KOPT-K1 (cell line): ENCODE measurements around the gene SLC25A1.
"Not testable (repeated sequence)": the region's sequence is repeated elsewhere in the genome, so short reads cannot be mapped to it uniquely, and the experiment has no call there.

ENCODE experiments used
- H3K27ac ChIP-seq: fragments of 200-600 bp; sonication (generic); 2 replicates; pipeline ENCODE4 v1.5.1; 2016; ENCODE audit warnings: antibody characterized with exemption, mild to moderate bottlenecking, low read depth, low read length; ENCODE audit not compliant: poor library complexity, severe bottlenecking
- H3K36me3 ChIP-seq: fragments of 200-600 bp; sonication (generic); 2 replicates; pipeline ENCODE4 v1.5.1; 2017; ENCODE audit warnings: antibody characterized with exemption, mild to moderate bottlenecking, low read length, moderate library complexity; ENCODE audit not compliant: insufficient read depth
- H3K9me3 ChIP-seq: fragments of 200-600 bp; sonication (generic); 2 replicates; pipeline ENCODE4 v1.5.1; 2017; ENCODE audit warnings: antibody characterized with exemption, low read length, mild to moderate bottlenecking; ENCODE audit not compliant: insufficient read depth, poor library complexity, severe bottlenecking

The SLC25A1 gene

DNA sequence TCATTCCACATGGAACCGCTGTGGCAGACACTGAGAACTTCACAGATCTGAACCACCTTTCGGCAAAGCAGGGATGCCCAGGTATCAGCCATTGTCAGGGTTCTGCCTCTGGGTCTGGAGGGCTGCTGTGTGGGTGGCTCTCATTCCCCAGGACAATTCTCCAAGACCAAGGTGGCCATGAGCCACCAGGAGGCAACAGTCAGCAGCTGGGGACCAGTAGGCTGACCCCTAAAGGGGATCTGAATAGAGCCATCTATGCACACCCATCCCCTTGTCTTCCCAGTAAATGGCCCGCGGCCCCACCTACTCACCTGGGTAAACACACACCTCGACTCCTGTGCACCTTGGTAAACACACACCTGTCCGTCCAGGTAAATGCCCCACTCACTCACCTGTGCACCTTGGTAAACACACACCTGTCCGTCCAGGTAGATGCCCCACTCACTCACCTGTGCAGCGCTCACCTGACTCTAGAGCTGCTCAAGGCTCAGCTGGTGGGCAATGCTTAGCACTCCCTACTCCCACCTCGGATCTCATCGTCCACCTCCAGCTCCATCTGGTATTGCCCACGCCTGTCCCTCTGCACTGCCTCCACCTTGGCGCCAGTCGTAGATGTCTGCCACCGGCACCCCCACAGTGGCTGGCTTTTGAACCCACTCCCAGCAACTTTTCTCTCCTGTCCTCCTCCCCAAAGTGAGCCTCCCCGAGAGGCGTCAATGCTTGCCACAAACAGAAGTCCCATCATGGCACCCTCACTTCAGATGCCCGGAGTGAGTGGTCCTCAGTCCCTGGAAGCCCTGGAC is 10.2 kb downstream of the SLC25A1 start:
- H3K36me3 ChIP-seq, result no peaks in the 10 kb centered on the region; the same call in 1 of the 2 replicates
- peaks cover 6% of the 10 kb centered on the region for H3K9me3 ChIP-seq
- no peak overlapping the region for H3K27ac ChIP-seq

GRCh38 chr22:19167106-19167869 is 11.2 kb downstream of the SLC25A1 start:
- H3K9me3 ChIP-seq, result peaks cover 6% of the 10 kb centered on the region
- no peak overlapping the region for H3K27ac ChIP-seq
- H3K36me3 ChIP-seq, result no peaks in the 10 kb centered on the region

DNA sequence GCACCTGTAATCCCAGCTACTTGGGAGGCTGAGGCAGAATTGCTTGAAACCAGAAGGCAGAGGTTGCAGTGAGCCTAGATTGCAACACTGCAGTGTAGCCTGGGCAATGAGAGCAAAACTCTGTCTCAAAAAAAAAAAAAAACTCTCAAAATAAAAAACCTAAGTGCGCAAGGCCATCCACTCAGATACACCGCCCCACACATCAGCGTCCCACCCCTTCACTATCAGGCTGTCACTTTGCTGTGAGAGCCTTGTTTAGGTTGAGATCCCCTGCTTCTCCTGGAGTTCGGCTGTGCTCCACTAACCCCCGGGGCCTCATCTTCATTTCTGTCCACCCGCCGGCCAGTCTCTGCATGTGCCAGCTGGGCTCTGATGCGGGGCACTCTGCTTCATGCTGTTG is 12.1 kb downstream of the SLC25A1 start:
- Histone ChIP-seq H3K27ac (no peak overlapping the region), H3K36me3 (no peaks in the 10 kb centered on the region), H3K9me3 (peaks cover 6% of the 10 kb centered on the region)

DNA sequence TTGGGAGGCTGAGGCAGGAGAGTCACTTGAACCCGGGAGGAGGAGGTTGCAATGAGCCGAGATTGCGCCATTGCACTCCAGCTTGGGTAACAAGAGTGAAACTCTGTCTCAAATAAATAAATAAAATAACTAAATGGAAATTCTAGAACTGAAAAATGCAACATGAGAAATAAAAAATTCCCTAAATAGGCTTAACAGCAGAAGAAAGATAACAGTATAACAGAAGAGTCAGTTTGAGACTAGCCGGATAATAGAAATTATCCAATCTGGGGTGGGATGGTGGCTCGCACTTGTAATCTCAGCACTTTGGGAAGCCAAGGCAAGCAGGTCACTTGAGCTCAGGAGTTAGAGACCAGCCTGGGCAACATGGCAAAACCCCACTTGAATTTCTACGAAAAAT is 14.1 kb downstream of the SLC25A1 start:
- Histone ChIP-seq H3K9me3 (peaks cover 6% of the 10 kb centered on the region), H3K27ac (no peak overlapping the region), H3K36me3 (no peaks in the 10 kb centered on the region)

DNA sequence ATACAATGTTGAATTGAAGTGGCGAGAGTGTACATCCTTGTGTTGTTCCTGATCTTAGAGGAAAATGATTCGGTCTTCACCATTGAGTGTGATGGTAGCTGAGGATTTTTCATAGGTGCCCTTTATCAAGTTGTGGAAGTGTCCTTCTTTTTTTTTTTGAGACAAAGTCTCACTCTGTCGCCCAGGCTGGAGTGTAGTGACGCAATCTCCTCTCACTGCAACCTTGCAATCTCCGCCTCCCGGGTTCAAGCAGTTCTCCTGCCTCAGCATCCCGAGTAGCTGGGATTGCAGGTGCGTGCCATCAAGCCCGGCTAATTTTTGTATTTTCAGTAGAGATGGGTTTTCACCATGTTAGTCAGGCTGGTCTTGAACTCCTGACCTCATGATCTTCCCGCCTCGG is 19.9 kb downstream of the SLC25A1 start:
- H3K36me3 ChIP-seq, H3K27ac ChIP-seq, H3K9me3 ChIP-seq: not testable (repeated sequence)

- H3K36me3 ChIP-seq, result not testable (repeated sequence)
Observed at GRCh38 chr22:19156109-19156508, 22.4 kb downstream of the SLC25A1 start.

DNA sequence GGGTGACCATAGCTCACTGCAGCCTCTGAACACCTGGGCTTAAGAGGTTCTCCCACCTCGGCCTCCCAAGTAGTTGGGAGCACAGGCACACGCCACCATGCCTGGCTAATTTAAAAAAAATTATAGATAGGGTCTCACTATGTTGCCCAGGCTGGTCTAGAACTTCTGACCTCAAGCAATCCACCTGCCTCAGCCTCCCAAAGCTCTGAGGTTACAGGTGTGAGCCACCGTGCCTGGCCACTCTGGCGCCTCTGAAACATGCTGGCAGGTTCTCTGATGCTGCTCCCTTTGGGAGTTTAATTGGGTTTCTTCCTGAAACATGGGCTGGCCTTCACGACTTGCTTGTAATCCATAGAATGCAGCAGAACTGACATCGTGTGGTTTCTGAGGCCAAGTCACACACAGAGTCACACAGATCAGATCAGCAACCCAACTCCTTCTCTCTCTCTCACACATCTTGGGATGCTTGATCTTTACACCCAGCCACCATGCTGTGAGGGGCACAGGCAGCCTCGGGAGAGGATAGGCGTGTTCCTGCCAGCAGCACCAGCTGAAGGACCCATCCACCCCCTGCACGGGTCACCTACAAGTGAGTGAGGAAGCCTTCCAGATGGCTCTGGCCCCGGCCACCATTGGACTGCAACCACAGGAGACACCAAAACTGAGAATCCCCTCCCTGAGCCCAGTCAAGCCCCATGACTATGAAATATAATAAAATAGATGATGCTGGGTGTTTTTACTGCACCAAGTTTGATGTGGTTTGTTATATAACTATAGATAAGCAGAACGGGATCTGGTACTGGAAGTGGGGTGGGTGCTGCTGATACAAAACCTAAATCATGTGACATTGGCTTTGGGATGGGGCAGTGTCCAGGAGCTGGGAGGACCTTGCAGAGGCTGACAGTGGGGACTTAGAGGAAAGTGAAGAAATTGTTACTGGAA is 25.3 kb downstream of the SLC25A1 start:
- H3K9me3 ChIP-seq, result no peaks in the 10 kb centered on the region
- H3K27ac ChIP-seq, result no peak overlapping the region
- no peaks in the 10 kb centered on the region for H3K36me3 ChIP-seq

More at GRCh38 chr22:19156109-19156508, 22.4 kb downstream of the SLC25A1 start:
- not testable (repeated sequence) for H3K9me3 ChIP-seq, H3K27ac ChIP-seq

DNA sequence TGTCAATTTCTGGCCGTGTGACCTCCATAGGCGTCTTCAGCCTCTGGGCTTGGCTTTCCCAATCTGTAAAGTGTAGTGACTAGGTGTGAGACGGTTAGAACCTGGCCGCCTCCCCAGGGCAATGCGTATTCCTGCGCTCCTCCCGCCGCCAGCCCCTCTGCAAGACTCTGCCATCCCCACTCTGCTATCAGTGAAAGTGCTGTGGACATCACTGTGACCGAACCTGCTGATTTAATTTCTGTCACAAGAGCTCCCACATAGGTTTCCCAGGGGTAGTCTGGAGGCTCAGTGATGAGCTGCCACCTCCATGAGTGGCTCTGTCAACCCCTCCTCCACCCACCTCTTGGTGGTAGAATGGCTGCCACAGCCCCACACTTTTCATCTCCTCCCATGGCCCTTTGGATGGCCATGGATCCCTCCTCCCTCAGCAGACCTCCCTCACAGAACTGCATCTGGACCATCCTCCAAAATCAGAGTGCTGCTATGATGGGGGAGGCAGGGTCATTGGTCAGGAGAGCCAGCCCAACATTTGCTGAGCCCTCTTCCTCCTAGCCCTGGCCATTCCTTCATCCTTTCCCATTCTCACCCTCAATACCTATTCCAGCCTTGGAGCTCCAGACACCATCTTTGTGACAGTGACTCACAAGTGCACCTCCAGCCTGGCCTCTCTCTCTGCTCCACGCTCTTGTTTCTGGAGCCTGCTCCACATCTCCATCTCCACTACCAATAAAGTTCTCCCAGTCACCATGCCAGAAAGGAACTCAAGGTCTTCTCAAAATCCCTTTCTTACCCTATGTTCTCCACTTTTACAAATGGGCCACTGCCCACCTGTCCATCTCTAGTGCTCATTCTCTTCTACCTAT is 27.0 kb downstream of the SLC25A1 start:
- no peaks in the 10 kb centered on the region for H3K36me3 ChIP-seq
- no peaks in the 10 kb centered on the region for H3K9me3 ChIP-seq
- H3K27ac ChIP-seq, result no peak overlapping the region

DNA sequence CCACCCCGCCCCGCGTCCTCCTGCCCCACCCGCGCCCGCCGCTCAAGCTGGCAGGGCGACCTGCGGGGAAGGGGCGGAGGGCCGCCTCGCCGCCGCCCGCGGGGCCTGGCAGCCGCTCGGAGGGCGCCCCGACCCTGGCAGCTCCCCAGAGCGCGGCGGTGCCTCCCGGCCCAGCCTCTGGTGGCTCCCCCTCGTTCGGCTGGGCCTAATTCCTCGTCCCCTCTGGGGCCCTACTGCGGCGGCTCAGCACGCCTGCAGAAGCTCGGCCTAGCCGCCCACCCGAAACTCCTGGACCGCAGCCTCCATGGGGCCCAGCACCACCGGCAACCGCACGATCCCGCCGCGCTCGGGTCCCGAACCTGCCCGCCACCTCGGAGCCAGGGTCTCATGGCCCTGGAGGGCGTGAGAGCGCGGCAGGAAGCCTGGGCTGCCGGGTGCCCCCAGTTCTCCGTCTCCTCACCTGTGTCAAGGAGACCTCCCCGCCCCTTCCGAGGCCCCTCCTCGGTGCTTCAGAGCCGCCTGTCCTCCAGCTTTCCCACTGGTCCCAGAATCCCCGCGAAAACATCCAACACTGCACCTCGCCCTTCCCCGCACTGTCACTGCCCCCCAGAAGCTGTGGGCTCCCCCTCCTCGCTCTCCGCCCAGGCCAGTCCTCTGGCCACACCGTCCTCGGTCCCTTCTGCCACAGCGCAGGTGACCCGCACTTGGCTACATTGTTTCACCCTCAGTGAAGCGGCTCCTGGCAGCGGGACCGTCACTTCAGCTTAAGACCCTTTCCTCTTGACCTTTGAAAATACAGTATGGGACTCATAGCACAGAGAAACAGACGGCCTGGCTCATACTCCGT is 27.8 kb downstream of the SLC25A1 start:
- no peaks in the 10 kb centered on the region for H3K36me3 ChIP-seq
- H3K9me3 ChIP-seq, result no peaks in the 10 kb centered on the region
- no peak overlapping the region for H3K27ac ChIP-seq

DNA sequence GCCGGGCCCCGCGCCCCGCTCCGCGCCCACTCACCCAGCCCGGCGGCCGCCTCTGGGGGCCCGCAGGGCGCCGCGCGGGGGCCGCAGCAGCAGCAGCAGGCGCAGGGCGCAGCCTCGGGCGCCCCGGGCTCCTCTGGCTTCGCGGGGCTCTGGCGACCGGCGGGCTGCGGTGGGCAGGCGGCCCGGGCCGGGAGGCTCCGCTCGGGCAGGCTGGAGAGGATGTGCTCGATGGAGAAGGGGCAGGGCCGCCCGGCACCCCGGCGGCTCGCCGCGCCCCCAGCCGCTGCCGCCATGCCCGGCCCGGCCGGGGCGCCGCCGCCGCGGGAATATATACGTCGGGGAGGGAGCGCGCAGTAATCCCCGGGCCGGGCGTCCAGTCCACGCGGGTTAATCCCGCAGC is 28.5 kb downstream of the SLC25A1 start, which contains the start of gene GSC2:
Gene GSC2 (minus strand): TSS at position 302 of the 400 bp plus-strand sequence. CDS start 9 bp downstream, at position 293.
- H3K36me3 ChIP-seq, result no peaks in the 10 kb centered on the region
- H3K9me3 ChIP-seq, result no peaks in the 10 kb centered on the region
- no peak within 1 kb of the TSS for H3K27ac ChIP-seq

GRCh38 chr22:19149047-19149883 is 29.3 kb downstream of the SLC25A1 start:
- H3K9me3 ChIP-seq, result no peaks in the 10 kb centered on the region
- H3K27ac ChIP-seq, result no peak overlapping the region
- H3K36me3 ChIP-seq, result no peaks in the 10 kb centered on the region

DNA sequence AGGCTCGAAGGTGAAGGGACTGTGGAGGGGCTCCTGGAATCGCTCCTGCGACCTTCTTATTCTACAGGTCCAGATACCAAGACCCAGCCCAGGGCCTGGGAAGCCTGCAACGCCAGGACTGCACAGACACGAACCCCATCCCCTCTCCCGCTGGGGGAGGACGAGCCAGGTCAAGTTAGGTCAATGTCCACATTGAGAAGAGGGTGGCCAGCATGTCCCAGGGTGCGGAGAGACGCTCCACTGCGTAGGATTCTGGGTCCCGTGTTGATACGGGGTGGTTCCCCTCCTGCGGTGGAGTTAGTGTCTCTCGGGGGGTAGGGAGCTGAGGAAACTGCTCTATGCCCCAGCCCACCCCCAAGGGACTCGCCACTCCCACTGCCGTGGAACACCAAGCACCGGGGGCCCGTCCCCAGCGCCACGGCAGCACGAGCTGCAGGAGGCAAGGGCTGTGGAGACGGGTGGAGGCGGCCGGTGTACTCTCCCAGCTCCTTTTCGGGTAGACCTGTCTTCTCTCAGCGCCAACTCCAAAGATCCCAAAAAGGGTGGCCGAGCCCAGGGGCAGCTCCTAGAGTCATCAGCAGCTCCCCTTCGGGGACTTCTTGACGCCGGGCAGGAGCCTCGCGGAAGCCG is 30.0 kb downstream of the SLC25A1 start:
- Histone ChIP-seq H3K27ac (no peak overlapping the region), H3K9me3 (no peaks in the 10 kb centered on the region), H3K36me3 (no peaks in the 10 kb centered on the region)
